Peyer's patch (tissue), 4 donors: Measurements from ENCODE around the gene MYO5C. TPM values are rescaled to one million over a fixed set of nuclear protein-coding genes. Genes with fewer than 3 reads are reported as not detected.

Experiments
- DNase-seq, 3 donors: peaks; one replicate each; pipeline ENCODE4 v3.0.0-alpha.2; 2017 to 2019
- H3K27ac ChIP-seq, 4 donors: fragments of 200-600 bp; sonication (generic); one replicate each; pipeline ENCODE4 v1.5.1; 2016 to 2019
- H3K27me3 ChIP-seq, 2 donors: fragments of 200-600 bp; sonication (generic); one replicate each; pipeline ENCODE4 v1.5.1; 2019
- H3K36me3 ChIP-seq, 3 donors: fragments of 200-600 bp; sonication (generic); one replicate each; pipeline ENCODE4 v1.5.1; 2016 to 2019
- H3K4me1 ChIP-seq, 4 donors: fragments of 200-600 bp; sonication (generic); one replicate each; pipeline ENCODE4 v1.5.1; 2016 to 2019
- H3K4me3 ChIP-seq, 4 donors: fragments of 200-600 bp; sonication (generic); 1 replicate in 3 of 4; 2 replicates in 1 of 4; pipeline ENCODE4 v1.5.1; 2016 to 2019; ENCODE audit warnings: mild to moderate bottlenecking in 1 of 4
- H3K9me3 ChIP-seq, 4 donors: fragments of 200-600 bp; sonication (generic); one replicate each; pipeline ENCODE4 v1.5.1; 2016 to 2019; ENCODE audit warnings: mild to moderate bottlenecking in 1 of 4
- POLR2A ChIP-seq, 2 donors: fragments of 450-650 bp; IDR thresholded peaks; one replicate each; pipeline ENCODE4 v1.5.1; 2017; ENCODE audit warnings: antibody characterized with exemption in 2 of 2, mild to moderate bottlenecking in 2 of 2, moderate library complexity in 2 of 2
- total RNA-seq, 4 donors: library from RNA; depleted of rRNA; stranded (reverse); fragments of >200 nt; gene quantifications; one replicate each; pipeline ENCODE4 v1.1.0, GENCODE V29; 2016
- TF ChIP-seq, protein P1 (sequence below), 6 experiments: fragments of 450-650 bp in 4 of 6; fragments of 200-600 bp in 2 of 6; sonication (generic) in 1 of 6; IDR thresholded peaks; one replicate each; pipeline ENCODE4 v1.5.1; 2017 to 2019; ENCODE audit warnings: antibody characterized with exemption in 6 of 6, mild to moderate bottlenecking in 3 of 6, moderate library complexity in 1 of 6

MYO5C gene
- total RNA-seq, 4 donors from 2014 or later = 29.1 to 60.2 (median 45.4) TPM

DNA sequence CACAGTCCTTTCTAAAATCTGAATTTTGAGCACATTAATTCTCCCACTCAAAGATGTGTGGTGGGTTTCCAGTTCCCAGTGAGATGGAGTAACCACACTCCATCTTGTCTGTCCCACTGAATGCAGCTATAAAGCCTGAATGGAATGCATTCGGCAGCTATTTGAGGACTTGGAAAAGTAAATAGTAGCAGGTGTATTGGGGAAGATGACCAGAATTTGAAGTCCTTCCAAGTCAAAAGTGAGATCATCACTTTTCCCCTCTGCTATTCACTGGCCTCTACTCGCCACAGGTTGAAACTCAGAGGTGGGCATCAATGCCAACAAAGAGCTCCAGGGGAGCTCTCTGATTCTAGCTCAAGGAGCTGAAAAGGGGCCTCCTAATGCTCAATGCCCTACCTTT is 96.3 kb downstream of the MYO5C start:
- Histone ChIP-seq H3K4me3 (no peak overlapping the region), H3K27me3 (no peaks in the 10 kb centered on the region), H3K27ac (no peak overlapping the region), H3K36me3 (peaks cover 0 to 10% (median 0%) of the 10 kb centered on the region in 3 donors), H3K9me3 (no peaks in the 10 kb centered on the region), H3K4me1 (no peaks in the 10 kb centered on the region)
- TF ChIP-seq POLR2A (IDR thresholded peaks at IDR 0.05) = no peak
- TF ChIP-seq, protein P1, sequence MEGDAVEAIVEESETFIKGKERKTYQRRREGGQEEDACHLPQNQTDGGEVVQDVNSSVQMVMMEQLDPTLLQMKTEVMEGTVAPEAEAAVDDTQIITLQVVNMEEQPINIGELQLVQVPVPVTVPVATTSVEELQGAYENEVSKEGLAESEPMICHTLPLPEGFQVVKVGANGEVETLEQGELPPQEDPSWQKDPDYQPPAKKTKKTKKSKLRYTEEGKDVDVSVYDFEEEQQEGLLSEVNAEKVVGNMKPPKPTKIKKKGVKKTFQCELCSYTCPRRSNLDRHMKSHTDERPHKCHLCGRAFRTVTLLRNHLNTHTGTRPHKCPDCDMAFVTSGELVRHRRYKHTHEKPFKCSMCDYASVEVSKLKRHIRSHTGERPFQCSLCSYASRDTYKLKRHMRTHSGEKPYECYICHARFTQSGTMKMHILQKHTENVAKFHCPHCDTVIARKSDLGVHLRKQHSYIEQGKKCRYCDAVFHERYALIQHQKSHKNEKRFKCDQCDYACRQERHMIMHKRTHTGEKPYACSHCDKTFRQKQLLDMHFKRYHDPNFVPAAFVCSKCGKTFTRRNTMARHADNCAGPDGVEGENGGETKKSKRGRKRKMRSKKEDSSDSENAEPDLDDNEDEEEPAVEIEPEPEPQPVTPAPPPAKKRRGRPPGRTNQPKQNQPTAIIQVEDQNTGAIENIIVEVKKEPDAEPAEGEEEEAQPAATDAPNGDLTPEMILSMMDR (IDR thresholded peaks at IDR 0.05) = no peak
- DNase-seq = no peak

DNA sequence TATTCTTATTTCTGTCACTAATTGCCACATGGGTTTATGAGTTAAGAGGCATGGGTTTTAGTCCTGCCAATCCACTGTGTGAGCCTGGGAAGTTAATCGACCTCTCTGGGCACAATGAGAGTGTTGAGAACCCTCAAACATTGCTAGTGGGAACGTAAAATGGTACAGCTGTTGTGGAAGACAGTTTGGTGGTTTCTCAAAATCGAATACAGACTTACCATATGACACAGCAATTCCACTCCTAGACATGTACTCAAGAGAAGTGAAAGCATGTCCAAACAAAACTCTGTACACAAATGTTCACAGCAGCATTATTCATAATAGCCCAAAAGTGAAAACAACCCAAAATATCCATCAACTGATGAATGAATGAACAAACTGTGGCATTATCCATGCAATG is 98.7 kb downstream of the MYO5C start:
- H3K4me3 ChIP-seq = no peak overlapping the region
- no peaks in the 10 kb centered on the region for H3K9me3 ChIP-seq
- no peak for DNase-seq
- TF ChIP-seq POLR2A (IDR thresholded peaks at IDR 0.05) = no peak
- TF ChIP-seq, protein P1 (IDR thresholded peaks at IDR 0.05) = no peak
- no peak overlapping the region for H3K27ac ChIP-seq
- no peaks in the 10 kb centered on the region for H3K27me3 ChIP-seq
- H3K36me3 ChIP-seq = peaks cover 0 to 4% (median 0%) of the 10 kb centered on the region in 3 donors
- no peaks in the 10 kb centered on the region for H3K4me1 ChIP-seq

DNA sequence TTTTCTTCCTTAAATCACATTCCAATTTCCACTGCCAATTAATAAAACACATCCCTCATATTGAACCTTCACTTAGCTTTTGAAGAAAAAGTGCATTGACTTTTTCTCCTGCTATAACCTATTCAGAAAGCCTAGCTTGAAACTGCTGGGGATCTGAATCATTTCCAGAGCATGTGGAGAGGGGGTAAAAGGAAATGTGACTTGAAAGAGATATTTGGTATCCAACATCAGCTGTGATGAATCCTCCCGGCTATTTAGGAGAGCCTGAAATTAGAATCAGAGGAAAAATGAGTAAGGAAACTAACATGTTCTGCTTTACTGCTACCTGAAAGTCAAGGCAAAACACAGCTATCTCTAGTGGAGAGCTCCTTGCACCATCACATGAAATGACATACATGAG is 101.8 kb downstream of the MYO5C start:
- no peak overlapping the region for H3K4me3 ChIP-seq
- DNase-seq = no peak
- TF ChIP-seq, protein P1 (IDR thresholded peaks at IDR 0.05) = no peak
- TF ChIP-seq POLR2A (IDR thresholded peaks at IDR 0.05) = no peak
- H3K27me3 ChIP-seq = no peaks in the 10 kb centered on the region
- H3K9me3 ChIP-seq = no peaks in the 10 kb centered on the region
- no peaks in the 10 kb centered on the region for H3K4me1 ChIP-seq
- peaks cover 0 to 4% (median 0%) of the 10 kb centered on the region in 3 donors for H3K36me3 ChIP-seq
- H3K27ac ChIP-seq = no peak overlapping the region

DNA sequence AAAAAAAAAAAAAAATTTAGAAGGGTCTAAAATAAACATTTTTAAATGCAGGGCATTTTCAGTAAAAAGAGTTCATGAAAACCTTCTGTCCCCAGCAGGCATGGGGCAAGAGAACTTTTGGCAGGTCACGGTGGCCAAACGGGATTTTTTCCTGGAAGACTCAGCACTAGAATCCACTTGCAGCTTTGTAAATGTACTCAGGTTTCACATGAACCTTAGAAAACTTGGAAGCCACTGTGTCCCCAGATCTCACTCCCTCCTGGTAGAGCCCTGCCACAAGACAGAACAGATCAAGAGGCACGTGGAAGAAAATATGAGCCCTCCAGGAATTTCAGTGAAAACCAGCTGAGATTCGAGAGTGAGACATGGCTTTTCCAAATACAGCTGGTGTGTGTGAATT is 102.3 kb downstream of the MYO5C start:
- no peaks in the 10 kb centered on the region for H3K9me3 ChIP-seq
- H3K27me3 ChIP-seq = no peaks in the 10 kb centered on the region
- H3K4me1 ChIP-seq = no peaks in the 10 kb centered on the region
- TF ChIP-seq, protein P1 (IDR thresholded peaks at IDR 0.05) = no peak
- no peak for TF ChIP-seq POLR2A (IDR thresholded peaks at IDR 0.05)
- peaks cover 0 to 4% (median 0%) of the 10 kb centered on the region in 3 donors for H3K36me3 ChIP-seq
- no peak for DNase-seq
- no peak overlapping the region for H3K4me3 ChIP-seq
- no peak overlapping the region for H3K27ac ChIP-seq

DNA sequence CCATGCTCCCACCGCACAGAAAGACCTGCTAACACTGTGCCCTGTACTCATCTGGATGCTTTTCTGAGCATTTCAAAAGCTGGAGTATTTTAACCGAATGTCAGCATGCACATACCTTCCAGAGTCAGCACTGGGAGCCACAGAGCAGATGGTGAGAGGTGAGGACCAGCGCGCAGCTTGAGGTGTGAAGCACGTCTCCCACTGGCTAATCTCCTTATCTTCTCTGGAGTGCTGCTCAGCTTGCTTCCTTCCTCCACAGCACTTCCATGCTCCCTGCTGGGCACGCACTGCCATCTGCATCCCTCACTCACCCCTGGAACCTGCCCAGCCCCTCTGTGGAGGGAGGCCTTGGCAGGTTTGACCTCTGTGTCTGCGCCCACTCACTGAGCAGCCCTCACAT is 104.4 kb downstream of the MYO5C start, which contains the start of gene GNB5:
Gene GNB5, minus strand, starts transcription at position 186 of the 400 bp plus-strand sequence. CDS start 6,716 bp downstream, outside the sequence.
- H3K4me3 ChIP-seq = no peak within 1 kb of the TSS

More for the DNA sequence above, 104.4 kb downstream of the MYO5C start, which contains the start of gene GNB5:
- TF ChIP-seq, protein P1 (IDR thresholded peaks at IDR 0.05) = no peak
- no peak for TF ChIP-seq POLR2A (IDR thresholded peaks at IDR 0.05)
- no peaks in the 10 kb centered on the region for H3K9me3 ChIP-seq
- DNase-seq = no peak
- no peak within 1 kb of the TSS for H3K27ac ChIP-seq
- H3K36me3 ChIP-seq = peaks cover 0 to 4% (median 0%) of the 10 kb centered on the region in 3 donors
- no peaks in the 10 kb centered on the region for H3K27me3 ChIP-seq
- no peaks in the 10 kb centered on the region for H3K4me1 ChIP-seq
